GM21619 (cell line): ENCODE results near the gene KCNIP4.

Experiments used
- ATAC-seq: cut with Tn5 transposase; IDR thresholded peaks from one replicate; pipeline ENCODE4 v1.9.1; 2021; ENCODE audit not compliant: unreplicated experiment

KCNIP4 gene

GRCh38 chr4:21205821-21206531 lies 742.6 kb downstream of the KCNIP4 start:
- ATAC-seq: no peak

DNA sequence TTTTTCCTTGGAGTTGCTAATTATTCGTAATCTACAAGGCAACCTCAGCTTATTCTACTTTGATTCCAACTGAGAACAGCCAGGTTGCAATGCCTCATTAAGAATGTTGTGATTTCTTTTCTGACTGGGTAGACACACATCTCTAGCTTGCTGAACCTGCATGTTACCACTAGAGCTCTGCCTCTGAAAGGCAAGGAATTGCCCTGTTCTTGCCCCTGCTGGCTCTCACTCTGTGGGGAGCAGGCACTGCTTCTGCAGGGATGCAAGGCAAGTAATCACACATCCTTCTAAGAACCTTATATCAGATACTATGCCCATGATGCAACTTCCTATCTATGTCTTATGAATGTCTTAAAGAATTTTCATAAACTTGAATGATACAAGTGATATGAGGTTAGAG lies 745.2 kb downstream of the KCNIP4 start:
- no peak for ATAC-seq

- ATAC-seq: no peak
Observed at GRCh38 chr4:21202959-21203358, 745.6 kb downstream of the KCNIP4 start.

- no peak for ATAC-seq
Observed at GRCh38 chr4:21198683-21199082, 749.9 kb downstream of the KCNIP4 start.

DNA sequence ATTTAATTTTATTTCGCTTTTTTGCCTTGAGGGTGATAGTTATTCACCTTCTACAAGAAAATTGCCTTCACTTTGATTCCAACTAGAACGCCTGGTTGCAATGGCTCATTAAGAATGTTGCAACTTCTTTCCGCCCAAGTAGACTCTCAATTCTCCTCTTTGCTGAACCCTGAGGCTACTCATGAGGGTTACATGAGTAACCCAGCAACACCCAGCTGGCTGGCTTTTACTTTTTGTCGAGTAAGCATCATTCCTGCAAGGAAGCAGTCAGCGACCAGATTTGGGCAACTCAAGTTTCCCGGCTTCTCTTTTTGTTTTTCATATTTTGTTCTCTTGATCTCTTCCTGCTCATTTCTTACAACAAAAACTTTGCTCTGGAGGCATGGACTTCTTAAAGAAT lies 752.9 kb downstream of the KCNIP4 start:
- ATAC-seq: no peak

GRCh38 chr4:21192367-21192766 lies 756.2 kb downstream of the KCNIP4 start:
- ATAC-seq: no peak

DNA sequence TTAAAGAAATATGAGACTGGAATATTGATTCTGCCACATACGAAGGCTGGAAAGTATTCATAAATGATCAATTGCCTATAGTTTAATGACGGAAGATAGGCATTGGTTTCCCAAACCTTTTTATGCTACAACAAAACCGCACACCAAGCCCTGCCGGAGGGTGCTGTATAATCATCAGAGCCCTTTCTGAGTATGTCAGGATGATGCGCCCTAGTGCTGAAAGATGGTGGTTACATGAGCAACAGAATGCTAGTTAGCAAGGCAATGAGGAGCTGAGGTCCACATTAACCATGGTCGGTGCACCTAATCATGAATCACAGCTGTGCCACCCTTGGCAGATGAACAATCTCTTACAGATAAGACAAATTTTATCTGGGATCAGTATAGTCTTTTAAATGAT lies 757.3 kb downstream of the KCNIP4 start:
- ATAC-seq: no peak

GRCh38 chr4:21184788-21185187 lies 763.8 kb downstream of the KCNIP4 start:
- ATAC-seq: no peak

- no peak for ATAC-seq
Observed at GRCh38 chr4:21181716-21182115, 766.9 kb downstream of the KCNIP4 start.

DNA sequence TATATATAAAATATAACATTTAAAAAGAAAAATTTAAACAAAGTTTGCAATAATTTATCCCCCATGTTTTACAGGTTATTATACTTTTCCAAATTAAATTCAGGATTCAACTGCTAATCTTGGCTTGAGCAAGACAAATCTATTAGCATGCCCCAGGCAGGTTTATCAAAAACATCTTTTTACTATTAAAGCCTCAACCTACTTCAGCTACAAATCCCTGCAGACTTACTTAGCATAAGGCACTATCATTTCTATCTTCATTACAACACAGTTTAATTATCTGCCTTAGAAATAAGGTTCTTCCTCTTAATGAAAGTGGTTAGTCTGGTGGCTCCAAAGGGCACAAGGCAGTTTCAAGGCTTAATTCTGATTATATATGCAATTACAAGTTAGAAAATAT lies 770.7 kb downstream of the KCNIP4 start:
- no peak for ATAC-seq

DNA sequence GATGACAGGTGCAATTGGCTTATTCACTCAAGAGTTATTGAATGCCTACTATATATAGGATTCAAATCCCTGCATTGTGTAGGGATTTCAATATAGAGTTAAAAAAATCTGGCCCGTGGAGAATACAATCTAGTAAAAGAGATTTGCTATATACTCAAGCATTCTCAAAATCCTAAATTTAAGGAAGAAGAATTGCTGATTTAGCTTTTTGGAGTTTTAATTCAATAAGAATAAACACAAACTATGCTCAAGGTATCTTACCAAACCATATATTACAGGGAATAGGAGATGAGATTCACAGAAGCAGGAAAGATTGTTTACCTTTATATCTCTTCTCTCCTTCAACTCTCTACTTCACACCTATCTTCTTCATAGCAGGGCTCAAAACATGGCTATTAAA lies 771.5 kb downstream of the KCNIP4 start:
- no peak for ATAC-seq

- no peak for ATAC-seq
Observed at GRCh38 chr4:21167711-21168110, 780.9 kb downstream of the KCNIP4 start.

DNA sequence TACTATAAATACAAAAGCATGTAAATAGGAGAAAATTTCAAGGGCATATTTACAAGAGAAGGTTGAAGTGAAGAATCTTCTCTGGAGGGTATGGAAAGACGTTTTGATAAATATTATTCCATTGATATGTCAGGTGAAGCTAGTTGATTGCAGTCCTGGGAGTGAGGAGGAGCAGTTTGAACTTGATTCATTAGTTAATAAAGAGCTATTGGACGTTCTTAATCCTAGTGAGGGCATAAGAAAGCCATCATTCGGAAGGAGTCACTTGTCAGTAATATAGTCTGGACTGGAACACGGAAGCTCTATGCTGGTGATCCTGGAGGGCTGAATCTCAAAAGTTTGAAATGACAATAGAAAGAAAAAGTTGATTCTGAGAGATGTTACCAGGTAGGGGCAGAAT lies 793.2 kb downstream of the KCNIP4 start:
- ATAC-seq: no peak

- ATAC-seq: no peak
Observed at GRCh38 chr4:21139327-21139726, 809.2 kb downstream of the KCNIP4 start.

DNA sequence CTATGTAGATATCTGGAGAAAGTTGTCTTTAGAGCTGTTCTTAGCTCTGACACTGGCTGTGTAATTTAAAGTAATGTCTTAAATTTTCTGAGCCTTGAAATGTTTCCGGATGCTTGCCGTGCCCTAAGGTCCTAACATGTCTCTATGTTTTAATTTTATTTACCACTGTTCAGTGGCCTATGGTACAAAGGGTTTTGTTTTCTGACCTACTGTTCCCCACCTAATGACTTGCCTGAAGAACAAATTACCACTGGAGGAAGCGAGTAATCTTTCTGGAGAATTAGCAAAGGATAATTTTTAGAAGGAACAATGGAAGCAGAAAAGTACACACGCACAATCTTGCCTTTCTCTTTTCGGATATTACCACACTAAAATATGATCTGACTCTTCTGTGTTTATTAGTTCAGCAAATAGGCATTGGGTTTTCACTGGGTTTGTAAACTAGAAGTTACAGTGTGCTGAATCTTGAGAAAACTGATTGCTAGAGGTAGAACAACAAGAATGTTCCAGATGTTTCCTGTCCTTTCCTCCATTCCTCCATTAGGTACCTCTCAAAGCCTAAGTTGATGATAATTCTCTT lies 812.4 kb downstream of the KCNIP4 start:
- ATAC-seq: no peak

- ATAC-seq: no peak
Observed at GRCh38 chr4:21134994-21135393, 813.6 kb downstream of the KCNIP4 start.

- ATAC-seq: no peak
Observed at GRCh38 chr4:21130606-21131005, 818.0 kb downstream of the KCNIP4 start.

DNA sequence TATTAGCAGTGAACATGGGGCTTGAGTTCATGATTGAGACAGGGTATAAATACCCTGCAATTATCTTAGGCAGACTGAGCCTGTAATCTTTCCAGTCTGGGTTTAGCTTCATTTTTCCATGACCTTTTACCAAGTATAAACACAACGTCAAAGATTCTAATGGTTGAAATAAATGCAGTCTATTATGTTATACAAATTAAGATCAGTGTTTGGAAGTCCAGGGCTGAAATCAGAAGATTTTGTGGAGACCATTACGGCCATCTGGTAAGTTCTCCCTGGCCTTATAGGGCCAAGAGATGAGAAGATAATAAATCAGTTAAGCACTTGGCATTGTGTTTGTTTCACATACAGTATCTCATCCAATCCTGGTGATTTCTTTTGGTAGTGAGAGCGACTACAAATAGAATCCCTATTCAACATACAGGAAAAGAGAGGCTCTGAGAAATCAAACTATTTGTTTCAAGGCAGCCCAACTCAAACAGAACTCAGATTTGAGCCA lies 822.5 kb downstream of the KCNIP4 start:
- ATAC-seq: no peak

DNA sequence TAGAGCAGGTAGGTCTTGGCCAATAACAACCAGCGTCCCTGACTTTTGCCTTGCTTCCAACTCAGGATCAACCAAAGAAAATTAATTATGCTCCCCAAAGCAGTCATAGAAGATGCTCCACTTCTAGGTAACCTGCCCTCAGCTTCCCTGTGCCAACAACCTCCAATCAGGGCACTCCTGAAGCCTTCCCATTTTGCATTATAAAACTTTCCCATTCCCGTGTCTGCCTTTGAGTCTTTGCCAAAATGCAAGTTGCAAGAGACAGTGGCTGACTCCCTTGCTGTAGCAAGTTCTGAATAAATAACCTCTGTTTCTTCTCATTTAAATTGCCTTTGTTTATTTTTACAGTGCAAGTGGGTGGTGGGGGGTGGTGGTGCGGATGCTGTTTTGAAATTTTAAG lies 830.3 kb downstream of the KCNIP4 start:
- no peak for ATAC-seq

GRCh38 chr4:21117541-21118180 lies 830.9 kb downstream of the KCNIP4 start:
- ATAC-seq: no peak

- ATAC-seq: no peak
Observed at GRCh38 chr4:21113496-21114223, 834.9 kb downstream of the KCNIP4 start.

DNA sequence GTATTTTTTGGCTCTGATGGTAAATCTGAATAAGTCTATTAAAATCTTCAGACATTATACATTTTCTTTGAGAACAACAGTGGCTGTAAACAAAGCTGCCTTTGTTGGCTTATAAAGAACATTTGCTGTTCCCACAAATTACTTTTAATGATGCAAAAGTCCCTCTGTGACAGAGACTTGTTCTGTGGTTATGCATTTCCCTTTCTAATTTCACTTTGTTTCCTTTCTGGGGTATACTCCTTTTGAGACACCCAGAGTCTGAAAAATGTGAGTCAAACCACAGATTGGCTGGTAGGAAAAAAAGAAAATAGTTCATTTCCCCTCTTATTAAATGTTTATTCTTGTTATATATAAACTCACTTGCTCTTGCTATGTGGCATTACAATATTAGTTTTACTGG lies 845.9 kb downstream of the KCNIP4 start:
- ATAC-seq: no peak
